ENCODE results near the gene TADA2A.

TADA2A gene

DNA sequence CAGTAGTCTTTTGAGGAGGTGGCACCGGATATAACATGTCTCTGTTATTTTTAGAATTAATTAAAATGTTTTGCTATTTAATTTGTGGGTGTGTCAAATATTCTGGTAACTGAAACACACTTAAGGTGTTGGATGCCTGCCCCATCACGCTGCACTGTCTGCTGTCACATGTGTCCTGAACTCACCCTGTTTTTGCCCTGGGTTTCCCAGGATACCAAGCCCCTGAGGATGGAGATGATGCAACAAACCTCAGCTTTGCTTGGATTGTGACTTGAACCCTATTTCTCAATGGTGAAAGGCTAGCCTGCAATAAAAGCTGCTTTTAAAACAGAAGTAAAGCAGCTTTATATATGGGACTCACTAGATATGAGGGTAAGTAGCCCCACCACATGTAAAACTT is 71.5 kb downstream of the TADA2A start:
- Histone ChIP-seq H3K36me3 (replicated peaks; ENCODE audit: low read depth, low read length) (peaks cover 40% of the 10 kb centered on the region), H3K9ac (ENCODE audit: low read length) (no peak overlapping the region), H3K4me3 (ENCODE audit: low read length) (no peak overlapping the region)

DNA sequence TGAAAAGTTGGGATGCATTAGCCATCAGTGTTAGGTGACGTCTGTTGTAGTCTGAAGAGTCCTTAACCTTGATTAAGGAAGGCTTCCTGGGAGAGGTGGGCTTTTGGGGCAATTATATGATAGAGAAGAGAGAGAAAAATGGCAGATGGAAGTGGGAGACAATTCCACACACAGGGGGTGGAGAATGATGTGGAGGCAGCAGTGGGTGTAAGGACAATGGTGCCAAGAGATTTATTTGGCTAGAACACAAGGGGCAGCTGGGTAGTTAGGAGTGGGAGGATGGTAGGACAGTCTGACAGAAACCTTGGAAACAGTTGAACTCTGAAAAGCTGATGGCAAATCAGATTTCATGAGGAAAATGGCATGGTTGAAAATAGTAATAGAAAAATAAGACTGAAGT is 72.3 kb downstream of the TADA2A start:
- Histone ChIP-seq H3K9me3 (ENCODE audit: insufficient read depth, low read length) (no peaks in the 10 kb centered on the region), H2AFZ (ENCODE audit: low read depth, low read length) (no peak overlapping the region), H3K4me2 (ENCODE audit: low read length) (no peak overlapping the region), H4K20me1 (ENCODE audit: insufficient read depth, low read length) (no peaks in the 10 kb centered on the region), H3K27me3 (ENCODE audit: low read depth, low read length) (no peaks in the 10 kb centered on the region), H3K27ac (ENCODE audit: low read length) (no peak overlapping the region), H3K79me2 (ENCODE audit: low read length) (no peaks in the 10 kb centered on the region), H3K4me1 (ENCODE audit: low read length) (peaks cover 9% of the 10 kb centered on the region), H3K4me3 (ENCODE audit: low read length) (no peak overlapping the region), H3K9ac (ENCODE audit: low read length) (no peak overlapping the region), H3K36me3 (replicated peaks; ENCODE audit: low read depth, low read length) (peaks cover 32% of the 10 kb centered on the region)
- no peak for TF ChIP-seq EZH2phosphoT487 (IDR thresholded peaks at IDR 0.05; ENCODE audit: low read depth)
- TF ChIP-seq, protein P1, sequence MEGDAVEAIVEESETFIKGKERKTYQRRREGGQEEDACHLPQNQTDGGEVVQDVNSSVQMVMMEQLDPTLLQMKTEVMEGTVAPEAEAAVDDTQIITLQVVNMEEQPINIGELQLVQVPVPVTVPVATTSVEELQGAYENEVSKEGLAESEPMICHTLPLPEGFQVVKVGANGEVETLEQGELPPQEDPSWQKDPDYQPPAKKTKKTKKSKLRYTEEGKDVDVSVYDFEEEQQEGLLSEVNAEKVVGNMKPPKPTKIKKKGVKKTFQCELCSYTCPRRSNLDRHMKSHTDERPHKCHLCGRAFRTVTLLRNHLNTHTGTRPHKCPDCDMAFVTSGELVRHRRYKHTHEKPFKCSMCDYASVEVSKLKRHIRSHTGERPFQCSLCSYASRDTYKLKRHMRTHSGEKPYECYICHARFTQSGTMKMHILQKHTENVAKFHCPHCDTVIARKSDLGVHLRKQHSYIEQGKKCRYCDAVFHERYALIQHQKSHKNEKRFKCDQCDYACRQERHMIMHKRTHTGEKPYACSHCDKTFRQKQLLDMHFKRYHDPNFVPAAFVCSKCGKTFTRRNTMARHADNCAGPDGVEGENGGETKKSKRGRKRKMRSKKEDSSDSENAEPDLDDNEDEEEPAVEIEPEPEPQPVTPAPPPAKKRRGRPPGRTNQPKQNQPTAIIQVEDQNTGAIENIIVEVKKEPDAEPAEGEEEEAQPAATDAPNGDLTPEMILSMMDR (IDR thresholded peaks at IDR 0.05; ENCODE audit: low read depth, low read length): no peak

More for the DNA sequence above, 71.5 kb downstream of the TADA2A start:
- TF ChIP-seq, protein P1 (IDR thresholded peaks at IDR 0.05; ENCODE audit: low read depth, low read length): no peak
- TF ChIP-seq EZH2phosphoT487 (IDR thresholded peaks at IDR 0.05; ENCODE audit: low read depth): no peak
- Histone ChIP-seq H3K27ac (ENCODE audit: low read length) (no peak overlapping the region), H3K4me1 (ENCODE audit: low read length) (peaks cover 2% of the 10 kb centered on the region), H3K79me2 (ENCODE audit: low read length) (no peaks in the 10 kb centered on the region), H4K20me1 (ENCODE audit: insufficient read depth, low read length) (no peaks in the 10 kb centered on the region), H2AFZ (ENCODE audit: low read depth, low read length) (no peak overlapping the region), H3K4me2 (ENCODE audit: low read length) (no peak overlapping the region), H3K27me3 (ENCODE audit: low read depth, low read length) (no peaks in the 10 kb centered on the region), H3K9me3 (ENCODE audit: insufficient read depth, low read length) (no peaks in the 10 kb centered on the region)

DNA sequence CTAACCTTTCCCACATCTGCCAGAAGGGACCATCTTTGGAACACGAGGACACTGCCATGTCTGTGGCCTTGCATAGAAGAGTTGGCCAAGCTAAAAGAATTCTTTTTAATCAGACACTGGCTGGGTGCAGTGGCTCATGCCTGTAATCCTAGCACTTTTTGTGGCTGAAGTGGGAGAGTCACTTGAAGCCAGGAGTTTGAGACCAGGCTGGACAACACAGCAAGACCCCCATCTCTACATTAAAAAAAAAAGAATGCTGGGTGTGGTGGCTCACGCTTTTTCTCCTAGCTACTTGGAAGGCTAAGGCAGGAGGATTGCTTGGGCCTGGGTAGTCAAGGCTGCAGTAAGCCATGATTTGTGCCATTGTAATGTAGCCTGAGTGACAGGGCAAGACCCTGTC is 73.7 kb downstream of the TADA2A start:
- Histone ChIP-seq H3K27ac (ENCODE audit: low read length) (no peak overlapping the region), H3K4me3 (ENCODE audit: low read length) (no peak overlapping the region), H3K9me3 (ENCODE audit: insufficient read depth, low read length) (no peaks in the 10 kb centered on the region), H3K27me3 (ENCODE audit: low read depth, low read length) (no peaks in the 10 kb centered on the region), H3K4me1 (ENCODE audit: low read length) (peaks cover 9% of the 10 kb centered on the region), H3K9ac (ENCODE audit: low read length) (no peak overlapping the region), H3K4me2 (ENCODE audit: low read length) (no peak overlapping the region), H4K20me1 (ENCODE audit: insufficient read depth, low read length) (no peaks in the 10 kb centered on the region), H3K79me2 (ENCODE audit: low read length) (no peaks in the 10 kb centered on the region), H2AFZ (ENCODE audit: low read depth, low read length) (no peak overlapping the region), H3K36me3 (replicated peaks; ENCODE audit: low read depth, low read length) (peaks cover 28% of the 10 kb centered on the region)
- no peak for TF ChIP-seq EZH2phosphoT487 (IDR thresholded peaks at IDR 0.05; ENCODE audit: low read depth)
- TF ChIP-seq, protein P1 (IDR thresholded peaks at IDR 0.05; ENCODE audit: low read depth, low read length): no peak

DNA sequence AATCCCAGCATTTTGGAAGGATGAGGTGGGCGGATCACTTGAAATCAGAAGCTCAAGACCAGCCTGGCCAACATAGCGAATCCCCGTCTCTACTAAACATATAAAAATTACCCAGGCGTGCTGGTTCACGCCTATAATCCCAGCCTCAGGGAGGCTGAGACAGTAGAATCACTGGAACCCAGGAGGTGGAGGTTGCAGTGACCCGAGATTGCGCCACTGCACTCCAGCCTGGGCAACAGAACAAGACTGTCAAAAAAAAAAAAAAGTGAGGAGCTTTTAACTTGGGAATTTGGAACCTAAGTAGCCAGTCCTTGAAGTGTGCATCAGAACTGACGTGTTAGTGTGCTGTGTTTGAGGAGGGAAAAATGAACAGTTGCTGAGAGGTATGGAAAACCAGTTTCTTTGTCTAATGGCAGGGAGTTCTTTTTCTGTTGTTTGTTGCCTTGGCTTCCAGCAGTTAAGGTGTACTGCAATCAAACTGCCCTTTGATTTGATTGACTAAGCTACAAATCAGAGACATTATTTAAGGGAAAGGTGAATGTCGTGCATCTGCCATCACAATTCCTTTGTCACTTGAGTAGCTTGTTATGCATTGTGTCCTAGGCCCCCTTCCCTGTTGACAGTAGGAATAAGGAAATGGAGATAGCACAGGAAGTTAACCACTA is 74.4 kb downstream of the TADA2A start:
- Histone ChIP-seq H3K79me2 (ENCODE audit: low read length) (no peaks in the 10 kb centered on the region), H3K9me3 (ENCODE audit: insufficient read depth, low read length) (no peaks in the 10 kb centered on the region), H3K27ac (ENCODE audit: low read length) (no peak overlapping the region), H3K4me3 (ENCODE audit: low read length) (no peak overlapping the region), H2AFZ (ENCODE audit: low read depth, low read length) (no peak overlapping the region), H3K4me2 (ENCODE audit: low read length) (no peak overlapping the region), H3K27me3 (ENCODE audit: low read depth, low read length) (no peaks in the 10 kb centered on the region), H4K20me1 (ENCODE audit: insufficient read depth, low read length) (no peaks in the 10 kb centered on the region), H3K9ac (ENCODE audit: low read length) (no peak overlapping the region), H3K36me3 (replicated peaks; ENCODE audit: low read depth, low read length) (peaks cover 23% of the 10 kb centered on the region), H3K4me1 (ENCODE audit: low read length) (peaks cover 9% of the 10 kb centered on the region)
- TF ChIP-seq EZH2phosphoT487 (IDR thresholded peaks at IDR 0.05; ENCODE audit: low read depth): no peak
- TF ChIP-seq, protein P1 (IDR thresholded peaks at IDR 0.05; ENCODE audit: low read depth, low read length): no peak
